Measurements from ENCODE around the gene PSORS1C1. TPM values are rescaled to one million over a fixed set of nuclear protein-coding genes. Genes with fewer than 3 reads are reported as not detected.

Gene PSORS1C1
- total RNA-seq, 2 experiments from 2014 or later = not detected

GRCh38 chr6:31131595-31131994 lies 17.0 kb downstream of the PSORS1C1 start:
- Histone ChIP-seq H2AFZ (ENCODE audit: low read length) (no peak overlapping the region), H3K9me2 (ENCODE audit: insufficient read depth, low read length) (no peaks in the 10 kb centered on the region), H3K27ac (ENCODE audit: low read depth, low read length, poor library complexity, severe bottlenecking) (no peak overlapping the region), H3K4me2 (ENCODE audit: low read length) (no peak overlapping the region), H3K9me3 (ENCODE audit: low read length) (no peaks in the 10 kb centered on the region), H3K36me3 (ENCODE audit: insufficient read depth, low read length) (no peaks in the 10 kb centered on the region), H3K4me3 (ENCODE audit: low read depth, low read length, poor library complexity, severe bottlenecking) (no peak overlapping the region), H3K79me2 (ENCODE audit: insufficient read depth, low read depth, low read length) (no peaks in the 10 kb centered on the region), H3K4me1 (ENCODE audit: insufficient read depth, low read length, poor library complexity, severe bottlenecking) (no peaks in the 10 kb centered on the region), H4K20me1 (ENCODE audit: insufficient read depth, low read length) (no peaks in the 10 kb centered on the region)
- intact Hi-C loops (cut with micrococcal nuclease; ENCODE audit: unreplicated experiment) = no loop called here
- CTCF ChIA-PET (ENCODE audit: unreplicated experiment) = no interaction called here
- no peak for TF ChIP-seq EZH2phosphoT487 (IDR thresholded peaks at IDR 0.05; ENCODE audit: borderline replicate concordance, low read depth, low read length)
- TF ChIP-seq, protein P1, sequence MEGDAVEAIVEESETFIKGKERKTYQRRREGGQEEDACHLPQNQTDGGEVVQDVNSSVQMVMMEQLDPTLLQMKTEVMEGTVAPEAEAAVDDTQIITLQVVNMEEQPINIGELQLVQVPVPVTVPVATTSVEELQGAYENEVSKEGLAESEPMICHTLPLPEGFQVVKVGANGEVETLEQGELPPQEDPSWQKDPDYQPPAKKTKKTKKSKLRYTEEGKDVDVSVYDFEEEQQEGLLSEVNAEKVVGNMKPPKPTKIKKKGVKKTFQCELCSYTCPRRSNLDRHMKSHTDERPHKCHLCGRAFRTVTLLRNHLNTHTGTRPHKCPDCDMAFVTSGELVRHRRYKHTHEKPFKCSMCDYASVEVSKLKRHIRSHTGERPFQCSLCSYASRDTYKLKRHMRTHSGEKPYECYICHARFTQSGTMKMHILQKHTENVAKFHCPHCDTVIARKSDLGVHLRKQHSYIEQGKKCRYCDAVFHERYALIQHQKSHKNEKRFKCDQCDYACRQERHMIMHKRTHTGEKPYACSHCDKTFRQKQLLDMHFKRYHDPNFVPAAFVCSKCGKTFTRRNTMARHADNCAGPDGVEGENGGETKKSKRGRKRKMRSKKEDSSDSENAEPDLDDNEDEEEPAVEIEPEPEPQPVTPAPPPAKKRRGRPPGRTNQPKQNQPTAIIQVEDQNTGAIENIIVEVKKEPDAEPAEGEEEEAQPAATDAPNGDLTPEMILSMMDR (conservative IDR thresholded peaks at IDR 0.05; ENCODE audit: low read length) = no peak
- no peak for DNase-seq (ENCODE audit: low spot score)
- POLR2A ChIA-PET = interaction anchor here (0.6 kb wide), 1 partner anchor 16 kb away, joined by 3 read pairs; no protein-coding TSS in a partner anchor
- BruUV-seq (replicated peaks) = no TSS peak

DNA sequence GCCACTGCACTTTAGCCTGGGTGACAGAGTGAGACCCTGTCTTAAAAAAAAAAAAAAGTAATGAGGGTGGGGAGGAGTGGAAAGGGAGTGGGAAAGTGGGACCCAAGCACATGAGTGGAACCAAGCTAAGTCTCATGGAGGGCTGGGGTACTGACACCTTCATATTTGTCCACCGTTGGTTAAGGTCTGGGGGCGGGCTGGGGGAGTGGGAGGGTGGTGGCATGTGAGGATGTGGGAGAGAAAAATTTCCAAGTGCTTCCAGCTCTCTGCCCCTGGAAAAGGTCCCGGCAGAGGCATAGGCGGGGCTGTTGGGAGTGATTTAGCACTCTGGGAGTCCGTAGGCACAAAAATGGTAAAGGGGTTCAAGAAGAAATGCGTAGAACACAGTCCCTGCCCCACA lies 18.2 kb downstream of the PSORS1C1 start:
- no peaks in the 10 kb centered on the region for H3K9me2 ChIP-seq (ENCODE audit: insufficient read depth, low read length)
- no peak overlapping the region for H3K4me2 ChIP-seq (ENCODE audit: low read length)
- intact Hi-C loops (cut with micrococcal nuclease; ENCODE audit: unreplicated experiment) = no loop called here
- ChIA-PET POLR2A (no interaction called here), CTCF (ENCODE audit: unreplicated experiment) (interaction anchor here (0.6 kb wide), 1 partner anchor 172 kb away, joined by 3 read pairs; no protein-coding TSS in a partner anchor)
- no peak overlapping the region for H2AFZ ChIP-seq (ENCODE audit: low read length)
- H3K4me3 ChIP-seq (ENCODE audit: low read depth, low read length, poor library complexity, severe bottlenecking) = no peak overlapping the region
- no peaks in the 10 kb centered on the region for H3K36me3 ChIP-seq (ENCODE audit: insufficient read depth, low read length)
- no peak for DNase-seq (ENCODE audit: low spot score)
- no peaks in the 10 kb centered on the region for H3K79me2 ChIP-seq (ENCODE audit: insufficient read depth, low read depth, low read length)
- H3K9me3 ChIP-seq (ENCODE audit: low read length) = no peaks in the 10 kb centered on the region
- no peaks in the 10 kb centered on the region for H4K20me1 ChIP-seq (ENCODE audit: insufficient read depth, low read length)
- peaks cover 4% of the 10 kb centered on the region for H3K4me1 ChIP-seq (ENCODE audit: insufficient read depth, low read length, poor library complexity, severe bottlenecking)
- no TSS peak for BruUV-seq (replicated peaks)
- no peak overlapping the region for H3K27ac ChIP-seq (ENCODE audit: low read depth, low read length, poor library complexity, severe bottlenecking)
- no peak for TF ChIP-seq EZH2phosphoT487 (IDR thresholded peaks at IDR 0.05; ENCODE audit: borderline replicate concordance, low read depth, low read length)
- TF ChIP-seq, protein P1 (conservative IDR thresholded peaks at IDR 0.05; ENCODE audit: low read length) = no peak

GRCh38 chr6:31135710-31136109 lies 21.1 kb downstream of the PSORS1C1 start:
- H3K4me2 ChIP-seq (ENCODE audit: low read length) = no peak overlapping the region
- no peaks in the 10 kb centered on the region for H3K9me3 ChIP-seq (ENCODE audit: low read length)
- H3K36me3 ChIP-seq (ENCODE audit: insufficient read depth, low read length) = no peaks in the 10 kb centered on the region
- TF ChIP-seq, protein P1 (conservative IDR thresholded peaks at IDR 0.05; ENCODE audit: low read length) = no peak
- TF ChIP-seq EZH2phosphoT487 (IDR thresholded peaks at IDR 0.05; ENCODE audit: borderline replicate concordance, low read depth, low read length) = no peak
- no peak overlapping the region for H3K27ac ChIP-seq (ENCODE audit: low read depth, low read length, poor library complexity, severe bottlenecking)
- H2AFZ ChIP-seq (ENCODE audit: low read length) = no peak overlapping the region
- no TSS peak for BruUV-seq (replicated peaks)
- ChIA-PET POLR2A (no interaction called here), CTCF (ENCODE audit: unreplicated experiment) (no interaction called here)
- H3K4me1 ChIP-seq (ENCODE audit: insufficient read depth, low read length, poor library complexity, severe bottlenecking) = peaks cover 6% of the 10 kb centered on the region
- H4K20me1 ChIP-seq (ENCODE audit: insufficient read depth, low read length) = no peaks in the 10 kb centered on the region
- no peaks in the 10 kb centered on the region for H3K79me2 ChIP-seq (ENCODE audit: insufficient read depth, low read depth, low read length)
- no peak for DNase-seq (ENCODE audit: low spot score)
- intact Hi-C loops (cut with micrococcal nuclease; ENCODE audit: unreplicated experiment) = no loop called here
- no peak overlapping the region for H3K4me3 ChIP-seq (ENCODE audit: low read depth, low read length, poor library complexity, severe bottlenecking)
- H3K9me2 ChIP-seq (ENCODE audit: insufficient read depth, low read length) = no peaks in the 10 kb centered on the region

Measured in OCI-LY7 (cell line).